GM12878 (cell line): ENCODE data around the gene CSNK1A1. TPM values are rescaled to one million over a fixed set of nuclear protein-coding genes. Genes with fewer than 3 reads are reported as not detected.
"Not testable (repeated sequence)": the region's sequence is repeated elsewhere in the genome, so short reads cannot be mapped to it uniquely, and the experiment has no call there.

Experiments used
- ATAC-seq: fragments of 200-7000 bp; cut with Tn5 transposase; 3 replicates; pipeline ENCODE4 v1.9.1; 2020; ENCODE audit warnings: mild to moderate bottlenecking, moderate library complexity
- BruUV-seq: library from RNA; stranded (reverse); fragments of 400-500 nt; replicated peaks from 2 replicates; lab custom pipeline; 2021; lab: Mats Ljungman, UMichigan
- CTCF ChIA-PET: fragments of 300-600 bp; sonication (Branson Sonifier 250); formaldehyde crosslinking; extraction: SDS; loops from one replicate; lab custom pipeline; 2021; ENCODE audit warnings: inconsistent platforms; lab: Yijun Ruan, JAX
- POLR2A ChIA-PET: fragments of 350-600 bp; formaldehyde crosslinking; extraction: SDS; loops from one replicate; lab custom pipeline; 2021; ENCODE audit warnings: inconsistent platforms; lab: Charles Lee
- RAD21 ChIA-PET: fragments of 300-600 bp; sonication (Branson Sonifier 250); formaldehyde crosslinking; loops from one replicate; lab custom pipeline; 2023; ENCODE audit warnings: antibody characterized with exemption; ENCODE audit not compliant: unreplicated experiment; lab: Charles Lee
- SMC1A ChIA-PET: fragments of 300-600 bp; sonication (Branson Sonifier 250); formaldehyde crosslinking; loops from one replicate; lab custom pipeline; 2023; ENCODE audit not compliant: unreplicated experiment, uncharacterized antibody; lab: Charles Lee
- DNase-seq: peaks from one replicate; pipeline ENCODE4 v3.0.0-alpha.2; 2011; ENCODE audit warnings: low read depth, low spot score
- FAIRE-seq: peaks from 3 replicates; lab custom pipeline; 2011; peaks lifted over from hg19 to GRCh38; lab: Jason Lieb, UNC
- H2AFZ ChIP-seq: 2 replicates; pipeline ENCODE4 v1.6.0; 2011; ENCODE audit warnings: low read depth, low read length, control low read depth; ENCODE audit not compliant: control insufficient read depth
- H3K27ac ChIP-seq: 2 replicates; pipeline ENCODE4 v1.5.1; 2011; ENCODE audit warnings: control low read depth; ENCODE audit not compliant: control insufficient read depth, insufficient read depth
- H3K27me3 ChIP-seq, 2 experiments: replicated peaks in 1 of 2; 2 replicates each; pipeline versions ENCODE4 v1.6.0 to v1.6.1; 2011; ENCODE audit warnings: low read length in 1 of 2; ENCODE audit not compliant: control insufficient read depth in 2 of 2, insufficient read depth in 2 of 2
- H3K36me3 ChIP-seq, 2 experiments: 2 replicates each; pipeline ENCODE4 v1.5.1; 2011; ENCODE audit warnings: low read length in 1 of 2; ENCODE audit not compliant: control insufficient read depth in 2 of 2, insufficient read depth in 2 of 2
- H3K4me1 ChIP-seq: 2 replicates; pipeline ENCODE4 v1.6.1; 2011; ENCODE audit warnings: mild to moderate bottlenecking, low read length, moderate library complexity, mixed read lengths; ENCODE audit not compliant: control insufficient read depth, insufficient read depth
- H3K4me2 ChIP-seq: 2 replicates; pipeline ENCODE4 v1.6.0; 2011; ENCODE audit warnings: control low read depth; ENCODE audit not compliant: control insufficient read depth, insufficient read depth
- H3K4me3 ChIP-seq: fragments of 200-600 bp; sonication (generic); 2 replicates; pipeline ENCODE4 v1.5.1; 2016
- H3K79me2 ChIP-seq: 2 replicates; pipeline ENCODE4 v1.6.0; 2011; ENCODE audit warnings: low read length; ENCODE audit not compliant: control insufficient read depth, insufficient read depth
- H3K9ac ChIP-seq: 2 replicates; pipeline ENCODE4 v1.8.0; 2011; ENCODE audit warnings: low read length, control low read depth, mixed read lengths; ENCODE audit not compliant: control insufficient read depth, insufficient read depth
- H3K9me3 ChIP-seq: replicated peaks from 3 replicates; pipeline ENCODE4 v1.5.1; 2011; ENCODE audit warnings: mild to moderate bottlenecking, low read length; ENCODE audit not compliant: control insufficient read depth, insufficient read depth
- H4K20me1 ChIP-seq: 2 replicates; pipeline ENCODE4 v1.6.0; 2011; ENCODE audit not compliant: control insufficient read depth, insufficient read depth
- CREB1 ChIP-seq: IDR thresholded peaks from 2 replicates; pipeline ENCODE4 v1.6.1; 2012; ENCODE audit warnings: low read depth, mild to moderate bottlenecking, inconsistent platforms
- MEF2B ChIP-seq: fragments of 450-650 bp; IDR thresholded peaks from 2 replicates; pipeline ENCODE4 v1.6.1; 2018; ENCODE audit warnings: mild to moderate bottlenecking, moderate library complexity; ENCODE audit not compliant: partially characterized antibody, poor library complexity, severe bottlenecking
- MYC ChIP-seq: IDR thresholded peaks from 2 replicates; pipeline ENCODE4 v1.6.1; 2011; ENCODE audit warnings: mild to moderate bottlenecking, low read length, moderate library complexity, inconsistent platforms; ENCODE audit not compliant: insufficient read depth, insufficient replicate concordance, insufficient read length, severe bottlenecking
- NR2F1 ChIP-seq: fragments of 450-650 bp; conservative IDR thresholded peaks from 2 replicates; pipeline ENCODE4 v1.6.1; 2017; ENCODE audit warnings: mild to moderate bottlenecking
- SPI1 ChIP-seq: IDR thresholded peaks from 2 replicates; pipeline ENCODE4 v1.6.1; 2011; ENCODE audit warnings: low read depth, mild to moderate bottlenecking, low read length, moderate library complexity, borderline replicate concordance; ENCODE audit not compliant: insufficient read depth
- SREBF1 ChIP-seq: IDR thresholded peaks from 2 replicates; pipeline ENCODE4 v1.6.1; 2012; ENCODE audit warnings: mild to moderate bottlenecking, low read length
- TAF1 ChIP-seq: IDR thresholded peaks from 2 replicates; pipeline ENCODE4 v1.6.1; 2011; ENCODE audit warnings: mild to moderate bottlenecking, low read depth, low read length, borderline replicate concordance
- TCF7 ChIP-seq: IDR thresholded peaks from 2 replicates; pipeline ENCODE4 v1.6.1; 2014; ENCODE audit warnings: antibody characterized with exemption, borderline replicate concordance
- ZNF622 ChIP-seq: fragments of 450-650 bp; IDR thresholded peaks from 2 replicates; pipeline ENCODE4 v1.6.1; 2017; ENCODE audit warnings: mild to moderate bottlenecking, inconsistent platforms
- WGBS: methylation state at CpG from one replicate; pipeline ENCODE4 v1.1.6; 2016; ENCODE audit warnings: low lambda C conversion rate; ENCODE audit not compliant: insufficient replicate concordance, insufficient coverage; ENCODE audit errors: missing lambda C conversion rate; 5-methylcytosine and 5-hydroxymethylcytosine counted together
- in situ Hi-C: fragments of 300-500 bp; cut with MboI; formaldehyde crosslinking; loops from 9 replicates; pipeline ENCODE4 v1.14.3; 2018; ENCODE audit warnings: mixed read lengths
- intact Hi-C: fragments of 100-400 bp; cut with micrococcal nuclease; formaldehyde crosslinking; loops from one replicate; pipeline ENCODE4 v1.14.2; 2022; ENCODE audit not compliant: unreplicated experiment
- polyA plus RNA-seq, 11 experiments: library from polyadenylated mRNA; depleted of rRNA in 4 of 11; unstranded in 6 of 11; stranded (reverse) in 5 of 11; fragments of >200 nt; fragmentation: Nextera tagmentation in 4 of 11; fragmentation: Illumina TruSeq in 1 of 11; extraction: Ambion mirVana in 4 of 11; extraction: Trizol in 1 of 11; gene quantifications; 1 replicate in 1 of 11; 2 replicates in 10 of 11; pipeline versions ENCODE4 v1.2.1 to v1.2.3, GENCODE V29; 2011 to 2016; ENCODE audit warnings: inconsistent platforms in 2 of 11, missing spikeins in 2 of 11, low read depth in 1 of 11
- total RNA-seq, 4 experiments: library from RNA; depleted of rRNA in 3 of 4; stranded (reverse); fragments of >200 nt in 3 of 4; fragmentation: Illumina TruSeq in 1 of 4; extraction: Trizol in 1 of 4; gene quantifications; 2 replicates each; pipeline versions ENCODE4 v1.2.1 to v1.2.3, GENCODE V29; 2013 to 2021
- TF ChIP-seq, protein P1 (sequence below): fragments of 450-650 bp; IDR thresholded peaks from 2 replicates; pipeline ENCODE4 v1.6.1; 2014; ENCODE audit warnings: mild to moderate bottlenecking
- TF ChIP-seq, protein P2 (sequence below), 3 experiments: IDR thresholded peaks in 2 of 3; conservative IDR thresholded peaks in 1 of 3; 2 replicates each; pipeline ENCODE4 v1.5.1; 2011; ENCODE audit warnings: low read depth in 3 of 3, low read length in 3 of 3, mild to moderate bottlenecking in 3 of 3, control low read depth in 2 of 3, moderate library complexity in 2 of 3, inconsistent platforms in 1 of 3, mixed read lengths in 1 of 3; ENCODE audit not compliant: control insufficient read depth in 2 of 3, insufficient read depth in 1 of 3; ENCODE audit errors: extremely low read depth in 1 of 3

Gene CSNK1A1
- total and polyA plus RNA-seq, 10 of the 15 experiments (the other 5 are each of a cell fraction or from before 2014, with no cell fraction given) = 53.3 to 155 (median 133) TPM

DNA sequence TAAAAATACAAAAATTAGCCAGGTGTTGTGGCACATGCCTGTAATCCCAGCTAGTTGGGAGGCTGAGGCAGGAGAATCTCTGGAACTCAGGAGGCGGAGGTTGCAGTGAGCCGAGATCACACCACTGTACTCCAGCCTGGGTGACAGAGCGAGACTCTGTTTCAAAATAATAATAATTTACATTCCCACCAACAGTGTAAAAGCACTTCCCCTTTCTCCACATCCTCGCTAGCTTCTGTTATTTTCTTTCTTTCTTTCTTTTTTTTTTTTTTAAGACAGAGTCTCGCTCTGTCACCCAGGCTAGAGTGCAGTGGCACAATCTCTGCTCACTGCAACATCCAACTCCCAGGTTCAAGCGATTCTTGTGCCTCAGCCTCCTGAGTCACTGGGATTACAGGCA lies 89.3 kb downstream of the CSNK1A1 start:
- ATAC-seq, H4K20me1 ChIP-seq, RAD21 ChIA-PET, H2AFZ ChIP-seq, CTCF ChIA-PET, POLR2A ChIA-PET, H3K79me2 ChIP-seq, intact Hi-C loops, H3K4me1 ChIP-seq, in situ Hi-C loops, H3K4me3 ChIP-seq, H3K36me3 ChIP-seq, H3K9ac ChIP-seq, FAIRE-seq, H3K4me2 ChIP-seq, BruUV-seq, H3K9me3 ChIP-seq, H3K27ac ChIP-seq, H3K27me3 ChIP-seq, SMC1A ChIA-PET, DNase-seq: not testable (repeated sequence)
- TF ChIP-seq SPI1 = peak; percentile 38; the same call in 1 of the 2 replicates
- 13% methylated on average over 4 of the region's 6 CpGs for WGBS

DNA sequence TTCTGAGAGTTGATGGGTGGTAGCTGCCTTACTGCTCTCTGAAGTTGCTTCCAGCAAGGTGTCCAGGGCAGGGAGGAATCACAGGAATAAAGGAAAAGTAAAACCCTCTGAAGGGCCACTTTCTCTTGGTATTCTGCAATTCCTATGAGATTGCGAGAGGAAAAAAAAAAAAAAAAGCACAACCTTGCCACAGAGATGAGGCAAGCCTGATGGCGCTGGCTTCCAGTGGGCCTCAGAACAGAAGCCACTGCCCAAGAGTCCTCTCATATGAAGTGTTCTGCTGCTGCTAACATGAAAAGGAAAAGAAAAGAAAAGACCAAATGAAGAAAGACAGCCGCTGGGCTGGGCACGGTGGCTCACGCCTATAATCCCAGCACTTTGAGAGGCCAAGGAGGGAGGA lies 91.3 kb downstream of the CSNK1A1 start:
- CTCF ChIA-PET = no interaction called here
- 77% methylated on average over 5 of the region's 5 CpGs for WGBS
- H3K79me2 ChIP-seq = no peaks in the 10 kb centered on the region
- intact Hi-C loops = no loop called here
- SMC1A ChIA-PET = no interaction called here
- FAIRE-seq = no peak
- no peaks in the 10 kb centered on the region for H3K4me1 ChIP-seq
- DNase-seq = no peak
- no peaks in the 10 kb centered on the region for H3K27me3 ChIP-seq
- no peak overlapping the region for H3K4me3 ChIP-seq
- H3K4me2 ChIP-seq = no peak overlapping the region
- H3K9me3 ChIP-seq = no peaks in the 10 kb centered on the region
- H3K36me3 ChIP-seq = no peaks in the 10 kb centered on the region
- BruUV-seq = no TSS peak
- POLR2A ChIA-PET = no interaction called here
- no peak overlapping the region for H3K9ac ChIP-seq
- no peaks in the 10 kb centered on the region for H4K20me1 ChIP-seq
- no peak overlapping the region for H3K27ac ChIP-seq
- RAD21 ChIA-PET = no interaction called here
- no peak for ATAC-seq
- H2AFZ ChIP-seq = no peak overlapping the region
- in situ Hi-C loops = no loop called here
- TF ChIP-seq NR2F1 = no peak
- no peak for TF ChIP-seq TAF1
- TF ChIP-seq, protein P1, sequence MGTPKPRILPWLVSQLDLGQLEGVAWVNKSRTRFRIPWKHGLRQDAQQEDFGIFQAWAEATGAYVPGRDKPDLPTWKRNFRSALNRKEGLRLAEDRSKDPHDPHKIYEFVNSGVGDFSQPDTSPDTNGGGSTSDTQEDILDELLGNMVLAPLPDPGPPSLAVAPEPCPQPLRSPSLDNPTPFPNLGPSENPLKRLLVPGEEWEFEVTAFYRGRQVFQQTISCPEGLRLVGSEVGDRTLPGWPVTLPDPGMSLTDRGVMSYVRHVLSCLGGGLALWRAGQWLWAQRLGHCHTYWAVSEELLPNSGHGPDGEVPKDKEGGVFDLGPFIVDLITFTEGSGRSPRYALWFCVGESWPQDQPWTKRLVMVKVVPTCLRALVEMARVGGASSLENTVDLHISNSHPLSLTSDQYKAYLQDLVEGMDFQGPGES = no peak
- TF ChIP-seq ZNF622 = no peak
- no peak for TF ChIP-seq MEF2B
- TF ChIP-seq MYC = no peak
- TF ChIP-seq, protein P2, sequence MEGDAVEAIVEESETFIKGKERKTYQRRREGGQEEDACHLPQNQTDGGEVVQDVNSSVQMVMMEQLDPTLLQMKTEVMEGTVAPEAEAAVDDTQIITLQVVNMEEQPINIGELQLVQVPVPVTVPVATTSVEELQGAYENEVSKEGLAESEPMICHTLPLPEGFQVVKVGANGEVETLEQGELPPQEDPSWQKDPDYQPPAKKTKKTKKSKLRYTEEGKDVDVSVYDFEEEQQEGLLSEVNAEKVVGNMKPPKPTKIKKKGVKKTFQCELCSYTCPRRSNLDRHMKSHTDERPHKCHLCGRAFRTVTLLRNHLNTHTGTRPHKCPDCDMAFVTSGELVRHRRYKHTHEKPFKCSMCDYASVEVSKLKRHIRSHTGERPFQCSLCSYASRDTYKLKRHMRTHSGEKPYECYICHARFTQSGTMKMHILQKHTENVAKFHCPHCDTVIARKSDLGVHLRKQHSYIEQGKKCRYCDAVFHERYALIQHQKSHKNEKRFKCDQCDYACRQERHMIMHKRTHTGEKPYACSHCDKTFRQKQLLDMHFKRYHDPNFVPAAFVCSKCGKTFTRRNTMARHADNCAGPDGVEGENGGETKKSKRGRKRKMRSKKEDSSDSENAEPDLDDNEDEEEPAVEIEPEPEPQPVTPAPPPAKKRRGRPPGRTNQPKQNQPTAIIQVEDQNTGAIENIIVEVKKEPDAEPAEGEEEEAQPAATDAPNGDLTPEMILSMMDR (IDR thresholded peaks at IDR 0.05 in 2 of 3, conservative IDR thresholded peaks at IDR 0.05 in 1 of 3; ENCODE audit: control insufficient read depth in 2 of 3, extremely low read depth in 1 of 3, insufficient read depth in 1 of 3, low read depth in 3 of 3, low read length in 3 of 3) = no peak
- no peak for TF ChIP-seq CREB1
- no peak for TF ChIP-seq SREBF1
- TF ChIP-seq TCF7 = no peak
